BE2C (cell line): ENCODE results near the gene RTN1.

ENCODE experiments used
- DNase-seq: peaks from one replicate; pipeline ENCODE4 v3.0.0-alpha.2; 2020
- H3K27me3 ChIP-seq: fragments of 250-450 bp; sonication (Bioruptor Pico); 2 replicates; pipeline ENCODE4 v1.5.1; 2020; ENCODE audit warnings: mild to moderate bottlenecking
- H3K36me3 ChIP-seq: fragments of 250-450 bp; sonication (Bioruptor Pico); 2 replicates; pipeline ENCODE4 v1.5.1; 2020; ENCODE audit warnings: mild to moderate bottlenecking
- H3K4me1 ChIP-seq: fragments of 250-450 bp; sonication (Bioruptor Pico); 2 replicates; pipeline ENCODE4 v1.5.1; 2020
- H3K4me3 ChIP-seq: 2 replicates; pipeline ENCODE4 v1.5.1; 2011; ENCODE audit warnings: low read depth, low read length
- H3K9me3 ChIP-seq: fragments of 250-450 bp; sonication (Bioruptor Pico); 2 replicates; pipeline ENCODE4 v1.5.1; 2020
- CTCF ChIP-seq: IDR thresholded peaks from 2 replicates; pipeline ENCODE4 v1.5.1; 2012; ENCODE audit warnings: mild to moderate bottlenecking, low read depth, low read length

RTN1 gene

GRCh38 chr14:59830338-59830734 lies 40.2 kb downstream of the RTN1 start:
- H3K36me3 ChIP-seq, result no peaks in the 10 kb centered on the region
- H3K9me3 ChIP-seq, result no peaks in the 10 kb centered on the region
- H3K4me3 ChIP-seq, result no peak overlapping the region
- H3K4me1 ChIP-seq, result no peaks in the 10 kb centered on the region
- no peaks in the 10 kb centered on the region for H3K27me3 ChIP-seq
- no peak for TF ChIP-seq CTCF
- no peak for DNase-seq

DNA sequence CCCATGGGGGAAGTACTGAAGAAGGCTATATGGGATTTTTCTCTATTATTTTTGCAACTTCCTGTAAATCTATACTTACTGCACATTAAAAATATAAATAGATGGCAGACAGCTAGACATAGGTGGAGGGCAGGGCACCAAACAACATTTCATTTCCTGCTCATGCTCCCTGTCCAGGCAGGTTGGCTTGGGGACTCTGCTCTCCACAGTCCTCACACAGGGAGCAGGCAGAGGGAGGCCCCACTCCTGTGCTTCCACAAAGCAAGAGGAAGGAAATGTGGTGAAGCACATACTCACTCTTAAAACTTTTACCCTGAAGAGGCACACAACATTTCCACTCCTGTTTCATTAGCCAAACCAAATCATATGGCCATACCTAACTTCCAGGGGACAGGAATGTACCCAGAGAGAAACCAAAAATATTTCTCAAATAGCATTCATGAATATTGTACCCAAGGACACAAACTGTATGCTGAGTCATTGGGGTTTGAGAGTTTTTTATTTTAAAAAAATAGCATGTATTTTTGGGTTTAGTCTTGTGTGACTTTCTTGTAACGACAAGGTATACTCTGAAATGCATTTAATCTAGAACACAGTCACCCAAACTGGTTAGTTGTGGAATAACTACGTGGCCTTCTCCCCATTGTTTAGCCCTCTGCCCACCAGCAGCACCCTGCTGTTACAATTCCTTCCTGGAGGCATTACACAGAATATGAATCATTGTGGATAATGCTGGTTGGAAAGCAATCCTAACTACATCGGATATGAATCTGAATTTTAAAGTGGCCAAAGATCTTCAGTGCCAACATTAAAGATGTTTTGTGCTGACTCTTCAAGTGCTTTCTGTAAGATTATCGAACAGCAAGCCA lies 40.9 kb downstream of the RTN1 start:
- no peak for TF ChIP-seq CTCF
- Histone ChIP-seq H3K9me3 (no peaks in the 10 kb centered on the region), H3K4me1 (no peaks in the 10 kb centered on the region), H3K27me3 (no peaks in the 10 kb centered on the region), H3K4me3 (no peak overlapping the region), H3K36me3 (no peaks in the 10 kb centered on the region)
- no peak for DNase-seq

GRCh38 chr14:59828276-59828675 lies 42.3 kb downstream of the RTN1 start:
- TF ChIP-seq CTCF, result no peak
- H3K4me1 ChIP-seq, result no peaks in the 10 kb centered on the region
- H3K27me3 ChIP-seq, result no peaks in the 10 kb centered on the region
- H3K36me3 ChIP-seq, result no peaks in the 10 kb centered on the region
- H3K9me3 ChIP-seq, result no peaks in the 10 kb centered on the region
- no peak overlapping the region for H3K4me3 ChIP-seq
- DNase-seq, result no peak

GRCh38 chr14:59827401-59827800 lies 43.2 kb downstream of the RTN1 start:
- H3K4me3 ChIP-seq, result no peak overlapping the region
- DNase-seq, result no peak
- H3K27me3 ChIP-seq, result no peaks in the 10 kb centered on the region
- no peaks in the 10 kb centered on the region for H3K36me3 ChIP-seq
- no peaks in the 10 kb centered on the region for H3K9me3 ChIP-seq
- no peak for TF ChIP-seq CTCF
- no peaks in the 10 kb centered on the region for H3K4me1 ChIP-seq

GRCh38 chr14:59826150-59826549 lies 44.4 kb downstream of the RTN1 start:
- H3K4me3 ChIP-seq, result no peak overlapping the region
- no peaks in the 10 kb centered on the region for H3K9me3 ChIP-seq
- no peak for TF ChIP-seq CTCF
- no peaks in the 10 kb centered on the region for H3K36me3 ChIP-seq
- no peaks in the 10 kb centered on the region for H3K27me3 ChIP-seq
- DNase-seq, result no peak
- H3K4me1 ChIP-seq, result no peaks in the 10 kb centered on the region

DNA sequence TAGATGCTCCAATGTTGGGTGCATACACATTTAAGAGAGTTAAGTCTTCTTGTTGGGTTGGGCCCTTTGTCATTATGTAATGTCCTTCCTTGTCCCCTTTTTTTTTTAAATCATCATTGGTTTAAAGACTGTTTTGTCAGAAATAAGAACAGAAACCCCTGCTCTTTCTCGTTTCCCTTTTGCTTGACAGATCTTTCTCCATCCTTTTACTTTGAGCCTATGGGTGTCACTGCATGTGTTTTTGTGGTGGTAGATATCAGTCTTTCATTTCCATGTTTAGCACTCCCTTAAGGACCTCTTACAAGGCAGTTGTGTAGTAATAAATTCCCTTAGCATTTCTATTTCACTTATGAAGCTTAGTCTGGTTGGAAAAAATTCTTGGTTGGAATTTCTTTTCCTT lies 47.4 kb downstream of the RTN1 start:
- Histone ChIP-seq H3K4me3 (no peak overlapping the region), H3K36me3 (no peaks in the 10 kb centered on the region), H3K4me1 (no peaks in the 10 kb centered on the region), H3K27me3 (no peaks in the 10 kb centered on the region), H3K9me3 (no peaks in the 10 kb centered on the region)
- TF ChIP-seq CTCF, result no peak
- no peak for DNase-seq
